Measurements from ENCODE around the gene SP140L. TPM values are rescaled to one million over a fixed set of nuclear protein-coding genes. Genes with fewer than 3 reads are reported as not detected.
"Not testable (repeated sequence)": the region's sequence is repeated elsewhere in the genome, so short reads cannot be mapped to it uniquely, and the experiment has no call there.

SP140L gene
- polyA plus RNA-seq (ENCODE audit: insufficient read length in 4 of 4): 10 to 100 TPM in 2 of 4 donors, 1 to 10 TPM in 2; 8.4 to 14.1 (median 11.4) TPM

DNA sequence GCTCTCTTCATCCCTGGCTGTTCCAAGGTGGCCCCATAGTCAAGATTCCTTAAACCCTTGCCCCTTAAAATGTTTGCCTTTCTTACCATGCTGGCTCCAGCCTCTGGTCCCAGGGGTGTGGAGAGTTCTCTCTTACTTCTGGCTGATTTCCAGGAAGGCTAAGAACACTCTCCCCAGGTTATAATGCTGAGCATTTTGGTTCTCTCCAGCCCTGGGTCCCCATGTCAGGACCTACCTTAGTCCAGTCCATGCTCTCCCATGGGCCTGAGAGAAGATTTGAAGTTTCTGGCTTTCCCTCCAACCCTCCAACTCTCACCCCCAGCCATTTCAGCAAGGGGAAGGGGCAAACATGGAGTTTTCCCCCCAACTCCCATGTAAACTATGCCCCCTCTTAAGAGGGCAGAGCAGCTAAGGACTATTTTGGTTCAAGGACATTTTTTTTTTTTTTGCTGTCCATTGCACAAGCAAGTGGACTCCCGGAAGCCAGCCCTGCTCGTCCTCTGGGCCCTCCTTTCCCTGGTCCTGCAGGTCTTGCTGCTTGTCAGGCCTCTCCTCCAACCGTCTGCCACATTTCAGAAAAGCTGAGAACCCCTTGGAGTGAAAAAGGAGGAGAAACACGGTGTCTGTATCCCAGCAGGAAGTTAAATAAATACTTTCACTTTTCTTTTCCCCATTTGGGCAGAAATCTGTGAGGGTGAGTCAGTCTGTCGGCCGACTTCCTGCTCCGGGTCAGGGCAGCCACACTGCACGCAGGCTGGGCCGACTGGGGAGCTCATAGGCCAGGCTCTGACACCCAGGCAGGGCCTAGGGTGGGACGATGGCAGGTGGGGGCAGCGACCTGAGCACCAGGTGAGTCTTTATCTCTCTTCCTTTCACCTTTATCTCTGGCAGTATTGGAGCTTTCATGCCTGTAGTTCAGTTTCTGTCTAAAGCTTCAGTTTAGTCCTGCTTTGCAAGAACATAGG is at the start of gene SP140L:
Gene SP140L, plus strand, starts transcription at position 741 of the 965 bp plus-strand sequence. Its CDS starts 77 bp downstream, at position 818.
- DNase-seq (ENCODE audit: low read depth in 4 of 4, low spot score in 3 of 4): peak in 2 of 4 donors; percentile 10 to 36

DNA sequence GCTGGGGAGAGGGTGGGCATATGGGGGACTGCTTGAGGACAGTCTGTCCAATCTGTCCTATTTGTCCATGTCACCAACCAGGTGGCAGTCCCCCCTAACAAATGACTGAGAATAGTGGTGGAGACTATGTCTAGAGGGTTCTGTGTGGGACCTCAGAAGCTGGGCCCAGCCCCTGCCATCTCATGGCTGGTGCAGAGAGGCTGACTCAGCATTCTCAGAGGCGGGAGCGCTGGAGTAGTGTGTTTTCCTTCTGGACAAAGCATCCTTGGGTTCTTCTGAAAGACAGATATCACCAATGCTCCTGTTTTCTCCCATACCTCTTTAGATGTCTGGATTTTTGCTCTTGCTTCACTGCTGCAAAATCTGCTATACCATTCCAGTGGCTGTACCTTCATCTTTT is 44.1 kb upstream of the SP140L start:
- no peak for DNase-seq (ENCODE audit: low read depth in 4 of 4, low spot score in 3 of 4)

DNA sequence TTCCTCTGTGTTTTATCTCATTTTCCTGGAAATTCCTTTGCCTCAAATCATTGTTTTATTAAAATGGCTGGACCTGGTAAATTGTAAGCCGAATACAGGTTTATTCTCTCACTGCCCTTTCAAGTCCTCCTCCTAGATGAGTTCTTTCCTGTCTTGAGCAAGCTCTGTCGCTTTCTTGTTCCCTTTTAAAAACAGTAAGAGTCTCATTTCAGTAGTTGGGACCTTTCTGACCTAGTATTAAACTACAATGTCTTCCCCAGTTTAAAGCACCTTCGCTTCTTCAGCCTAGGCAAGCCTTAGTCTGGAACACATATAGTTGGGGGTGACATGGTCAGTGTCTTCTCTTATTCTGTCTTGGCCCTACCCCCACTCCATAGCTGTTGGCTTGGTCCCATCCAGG is 40.9 kb upstream of the SP140L start:
- DNase-seq (ENCODE audit: low read depth in 4 of 4, low spot score in 3 of 4): no peak

DNA sequence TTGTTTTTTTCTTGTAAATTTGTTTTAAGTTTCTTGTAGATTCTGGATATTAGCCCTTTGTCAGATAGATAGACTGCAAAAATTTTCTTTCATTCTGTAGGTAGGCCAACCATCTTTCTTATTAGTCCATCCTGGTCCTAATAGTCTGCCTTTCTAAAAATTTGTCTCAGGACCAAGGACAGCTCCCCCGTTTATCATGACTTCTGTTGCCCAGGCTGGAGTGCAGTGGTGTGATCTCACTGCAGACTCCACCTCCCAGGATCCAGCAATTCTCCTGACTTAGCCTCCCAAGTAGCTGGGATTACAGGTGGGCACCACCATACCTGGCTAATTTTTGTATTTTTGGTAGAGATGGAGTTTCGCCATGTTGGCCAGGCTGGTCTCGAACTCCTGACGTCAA is 37.7 kb upstream of the SP140L start:
- DNase-seq (ENCODE audit: low read depth in 4 of 4, low spot score in 3 of 4): not testable (repeated sequence)

DNA sequence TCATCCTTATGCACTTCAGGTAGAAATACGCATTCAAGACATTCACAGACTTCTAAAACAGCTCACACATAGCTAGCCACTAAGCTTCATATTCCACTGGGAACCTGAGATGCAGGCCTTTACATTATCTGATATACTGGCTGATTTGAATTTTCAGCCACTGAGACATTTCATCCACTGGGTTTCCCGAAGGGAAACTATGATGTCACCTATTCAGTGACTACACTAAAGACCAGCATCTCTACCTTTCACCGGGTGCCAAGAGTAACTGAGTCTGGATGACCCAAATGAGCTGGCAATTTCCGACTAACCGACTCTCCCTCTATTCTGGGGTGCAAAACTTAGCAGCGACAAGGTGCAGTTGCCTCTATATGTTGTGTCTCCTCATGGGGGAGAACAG is 31.8 kb upstream of the SP140L start:
- DNase-seq (ENCODE audit: low read depth in 4 of 4, low spot score in 3 of 4): no peak

DNA sequence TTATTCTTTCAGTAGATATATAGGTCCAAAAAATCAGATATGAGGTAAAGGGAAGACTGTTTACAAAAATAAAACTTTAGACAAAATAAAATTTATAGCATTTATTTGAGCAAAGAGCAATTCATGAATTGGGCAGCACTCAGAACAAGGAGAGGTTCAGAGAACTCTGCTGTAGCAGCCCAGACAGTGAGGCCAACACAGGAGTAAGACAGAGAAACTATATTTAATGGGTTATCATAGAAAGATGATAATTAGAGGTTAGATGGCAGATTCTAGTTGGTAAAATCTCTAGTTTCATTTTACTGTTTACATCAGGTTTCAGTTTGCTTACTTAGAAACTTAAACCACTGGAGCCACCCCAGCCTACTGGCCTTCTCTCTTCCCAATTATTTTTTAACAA is 30.1 kb upstream of the SP140L start:
- no peak for DNase-seq (ENCODE audit: low read depth in 4 of 4, low spot score in 3 of 4)

DNA sequence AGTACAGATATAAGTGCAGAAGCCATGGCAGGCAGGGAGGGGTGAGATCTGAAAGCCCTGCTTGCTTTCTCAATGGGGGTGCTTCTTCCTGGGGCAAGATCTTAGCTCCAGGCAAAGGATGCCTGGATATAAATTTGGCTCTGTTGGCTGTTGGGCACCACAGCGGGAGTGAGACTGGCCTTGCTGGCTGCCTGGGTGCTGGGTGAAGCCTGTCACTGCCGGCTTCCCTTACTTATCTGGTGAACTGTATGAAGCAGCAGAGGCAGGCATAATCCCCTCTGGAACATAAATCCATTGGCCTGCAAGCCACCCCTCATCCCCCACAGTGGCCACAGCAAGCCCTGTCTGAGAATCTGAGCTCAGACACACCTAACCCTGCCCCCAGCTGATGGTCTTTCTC is 27.4 kb upstream of the SP140L start:
- DNase-seq (ENCODE audit: low read depth in 4 of 4, low spot score in 3 of 4): no peak

DNA sequence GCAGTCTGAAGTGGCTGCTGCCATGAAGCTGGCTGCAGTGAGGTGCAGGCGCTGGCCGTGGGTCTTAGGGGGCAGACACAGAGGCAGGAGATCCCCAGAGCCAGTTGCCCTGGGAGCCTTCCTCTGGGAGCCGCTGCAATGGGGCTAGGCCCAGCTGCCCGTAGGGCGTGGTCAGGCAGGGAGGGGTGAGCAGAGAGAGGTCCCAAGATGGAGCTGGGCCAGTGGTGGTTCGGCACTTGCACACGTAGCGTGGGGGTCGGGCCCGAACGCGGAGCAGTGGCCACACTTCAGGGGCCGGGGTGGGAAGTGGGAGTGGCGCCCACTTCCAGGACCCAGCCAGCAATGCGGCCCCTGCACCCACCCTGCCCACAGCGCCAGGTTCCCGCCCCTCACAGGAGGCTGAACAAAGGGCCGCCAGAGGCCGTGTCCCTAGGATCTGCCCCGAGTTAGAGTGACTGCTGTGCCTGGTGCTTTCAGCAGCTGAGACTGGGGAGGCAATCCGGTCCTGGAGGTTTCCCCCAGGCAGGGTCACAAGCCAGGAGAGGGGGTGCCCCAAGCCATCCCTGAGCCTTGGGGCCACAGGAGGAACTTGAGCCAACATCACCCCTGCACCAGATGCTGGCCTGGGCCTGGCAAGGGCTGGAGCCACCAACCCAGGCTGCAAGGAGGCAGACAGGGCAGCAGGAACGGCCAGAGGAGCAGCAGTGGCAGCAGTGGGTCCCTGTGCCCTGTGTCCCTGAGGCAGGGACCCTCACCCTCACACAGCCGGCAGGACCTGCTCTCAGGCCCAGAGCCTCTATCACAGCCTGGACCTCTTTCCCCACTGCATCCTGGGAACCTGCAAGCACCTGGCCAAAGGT is 21.3 kb upstream of the SP140L start:
- no peak for DNase-seq (ENCODE audit: low read depth in 4 of 4, low spot score in 3 of 4)

DNA sequence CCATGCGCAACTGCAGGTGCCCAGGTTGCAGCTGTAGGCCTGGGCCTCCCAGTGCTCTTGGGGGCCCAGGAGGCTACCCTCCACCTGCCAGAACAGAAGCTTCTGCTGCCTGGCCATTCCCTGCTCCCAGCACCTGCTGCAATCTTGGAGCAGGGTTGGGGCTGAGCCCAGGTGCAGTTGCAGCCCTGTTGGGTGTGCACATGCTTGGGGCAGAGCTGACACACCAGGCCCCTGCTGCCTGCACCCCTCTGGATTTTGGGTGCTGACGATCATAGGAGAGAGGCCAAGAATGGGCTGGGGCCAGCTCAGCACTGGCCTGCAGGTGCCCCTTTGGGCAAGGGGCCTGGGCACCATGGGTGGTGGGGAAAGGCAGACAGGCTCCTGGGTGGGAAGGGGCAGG is 20.5 kb upstream of the SP140L start:
- DNase-seq (ENCODE audit: low read depth in 4 of 4, low spot score in 3 of 4): no peak

DNA sequence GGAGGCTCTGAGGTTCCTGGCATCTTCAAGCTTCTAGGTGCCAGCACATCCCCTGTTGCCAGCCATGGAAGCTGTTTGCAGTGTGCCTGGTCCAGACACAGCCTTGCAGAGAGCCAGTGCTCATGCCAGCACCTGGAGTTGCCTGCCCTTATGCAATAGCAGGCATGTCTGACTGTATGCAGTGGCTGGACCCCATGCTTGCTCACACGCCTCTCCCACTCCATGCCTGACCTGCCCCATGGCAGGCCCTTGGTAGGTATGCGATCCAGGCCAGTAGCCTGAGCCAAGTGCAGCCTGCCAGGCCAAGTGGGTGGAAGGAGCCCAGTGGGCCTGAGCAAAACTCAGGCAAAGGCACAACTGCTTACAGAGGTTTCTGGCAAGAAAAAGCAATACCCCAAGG is 19.5 kb upstream of the SP140L start:
- no peak for DNase-seq (ENCODE audit: low read depth in 4 of 4, low spot score in 3 of 4)

DNA sequence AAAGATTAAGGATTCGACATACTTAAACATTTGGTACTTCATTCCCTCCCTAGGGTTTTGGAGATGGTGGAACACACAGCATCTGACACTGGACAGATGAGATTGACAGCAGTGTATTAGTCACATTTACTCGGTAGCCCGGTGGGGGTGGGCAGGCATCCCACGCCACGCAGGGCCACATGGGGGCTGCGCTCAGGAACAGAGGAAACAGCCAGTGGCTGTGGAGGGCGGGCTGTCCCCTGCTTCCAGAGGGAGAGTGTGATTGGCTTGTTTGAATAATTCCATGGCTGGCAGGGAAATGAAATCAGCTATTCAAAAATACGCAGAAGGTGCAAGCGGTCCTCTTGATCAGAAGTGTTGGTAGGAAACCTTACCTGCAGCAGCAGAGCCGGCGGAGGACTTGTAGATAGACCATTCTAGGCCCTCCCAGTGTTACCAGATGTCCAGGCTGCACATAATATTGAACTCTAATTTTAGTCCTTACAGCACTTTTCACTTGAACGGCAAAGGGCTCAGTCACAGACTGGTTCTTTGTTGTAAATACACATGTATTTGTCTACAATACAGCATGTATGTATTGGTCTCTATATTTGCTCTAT is 18.5 kb upstream of the SP140L start:
- DNase-seq (ENCODE audit: low read depth in 4 of 4, low spot score in 3 of 4): no peak

DNA sequence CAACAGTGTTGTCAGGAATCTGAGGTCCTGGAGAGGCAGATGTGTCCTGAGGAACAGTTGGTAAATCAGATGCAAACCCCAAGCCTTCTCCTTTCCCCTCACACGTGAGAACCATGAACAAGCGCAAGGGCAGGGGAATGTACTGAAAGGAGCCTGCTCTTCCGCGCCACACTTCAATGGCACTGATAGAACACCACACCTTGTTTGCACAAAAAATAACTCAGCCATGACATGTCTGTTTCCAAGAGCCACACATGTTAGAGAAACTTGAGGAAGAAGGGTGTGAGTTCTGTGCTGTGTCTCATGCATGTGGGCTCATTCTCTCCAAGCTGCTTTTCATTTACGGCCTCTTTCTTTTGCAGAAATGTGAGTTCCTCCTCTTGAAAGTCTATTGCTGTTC is 16.2 kb upstream of the SP140L start:
- not testable (repeated sequence) for DNase-seq (ENCODE audit: low read depth in 4 of 4, low spot score in 3 of 4)

DNA sequence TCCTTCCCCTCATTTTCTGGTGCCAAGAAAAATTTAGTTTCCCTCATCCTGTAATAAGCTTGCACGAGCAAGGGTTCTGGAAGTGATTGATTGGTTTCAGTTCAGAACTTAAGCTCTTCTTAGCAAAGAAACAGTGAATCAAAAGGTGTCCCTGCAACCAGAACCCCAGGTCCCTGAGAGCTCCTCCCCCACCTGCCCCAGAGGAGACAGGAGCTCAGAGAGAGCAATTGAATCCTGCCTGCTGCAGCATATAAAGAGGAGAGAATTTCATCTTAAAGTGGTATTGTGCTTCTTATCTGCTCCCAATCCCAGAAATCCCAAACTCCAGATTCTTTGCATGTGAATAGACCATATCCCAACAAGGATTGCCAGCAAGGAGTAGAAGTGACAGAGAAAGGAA is 15.4 kb upstream of the SP140L start:
- not testable (repeated sequence) for DNase-seq (ENCODE audit: low read depth in 4 of 4, low spot score in 3 of 4)

DNA sequence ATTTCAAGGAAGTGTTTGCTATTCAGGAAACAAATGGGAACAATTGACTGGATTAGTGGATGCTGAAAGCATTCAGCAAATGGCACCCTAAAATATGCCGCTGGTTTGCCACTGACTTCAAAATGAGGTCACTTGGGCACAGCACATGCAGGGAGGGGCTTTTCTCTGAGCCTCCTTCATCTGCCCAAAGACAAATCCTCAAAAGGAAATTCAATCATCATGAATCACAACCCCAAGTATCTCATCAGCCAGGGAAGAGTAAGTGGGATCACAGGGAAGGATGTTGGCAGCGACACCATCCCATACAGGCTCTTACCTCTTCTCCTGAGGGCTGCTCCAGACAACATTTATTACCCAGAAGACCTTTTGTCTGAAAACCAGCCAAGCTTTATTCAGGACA is 14.4 kb upstream of the SP140L start:
- no peak for DNase-seq (ENCODE audit: low read depth in 4 of 4, low spot score in 3 of 4)

DNA sequence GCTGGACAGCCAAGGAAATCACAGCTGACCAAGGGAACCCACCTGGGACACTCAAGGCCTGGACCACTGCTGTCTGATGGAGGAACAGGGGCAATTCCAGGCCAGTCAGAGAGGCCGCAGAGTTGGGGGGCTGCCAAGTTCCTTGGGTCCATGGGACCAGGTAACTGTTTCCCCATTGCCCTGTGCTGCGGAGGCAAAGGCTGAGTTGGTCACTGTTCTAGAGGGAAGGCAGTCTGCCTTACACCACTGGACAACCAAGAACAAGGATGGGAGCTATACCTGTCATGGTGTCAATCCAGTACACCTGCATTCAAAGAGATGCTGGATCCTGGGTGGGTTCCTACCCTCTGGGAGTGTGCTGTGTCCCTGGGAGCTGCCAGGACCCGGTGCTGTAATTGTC is 9.6 kb upstream of the SP140L start:
- no peak for DNase-seq (ENCODE audit: low read depth in 4 of 4, low spot score in 3 of 4)

DNA sequence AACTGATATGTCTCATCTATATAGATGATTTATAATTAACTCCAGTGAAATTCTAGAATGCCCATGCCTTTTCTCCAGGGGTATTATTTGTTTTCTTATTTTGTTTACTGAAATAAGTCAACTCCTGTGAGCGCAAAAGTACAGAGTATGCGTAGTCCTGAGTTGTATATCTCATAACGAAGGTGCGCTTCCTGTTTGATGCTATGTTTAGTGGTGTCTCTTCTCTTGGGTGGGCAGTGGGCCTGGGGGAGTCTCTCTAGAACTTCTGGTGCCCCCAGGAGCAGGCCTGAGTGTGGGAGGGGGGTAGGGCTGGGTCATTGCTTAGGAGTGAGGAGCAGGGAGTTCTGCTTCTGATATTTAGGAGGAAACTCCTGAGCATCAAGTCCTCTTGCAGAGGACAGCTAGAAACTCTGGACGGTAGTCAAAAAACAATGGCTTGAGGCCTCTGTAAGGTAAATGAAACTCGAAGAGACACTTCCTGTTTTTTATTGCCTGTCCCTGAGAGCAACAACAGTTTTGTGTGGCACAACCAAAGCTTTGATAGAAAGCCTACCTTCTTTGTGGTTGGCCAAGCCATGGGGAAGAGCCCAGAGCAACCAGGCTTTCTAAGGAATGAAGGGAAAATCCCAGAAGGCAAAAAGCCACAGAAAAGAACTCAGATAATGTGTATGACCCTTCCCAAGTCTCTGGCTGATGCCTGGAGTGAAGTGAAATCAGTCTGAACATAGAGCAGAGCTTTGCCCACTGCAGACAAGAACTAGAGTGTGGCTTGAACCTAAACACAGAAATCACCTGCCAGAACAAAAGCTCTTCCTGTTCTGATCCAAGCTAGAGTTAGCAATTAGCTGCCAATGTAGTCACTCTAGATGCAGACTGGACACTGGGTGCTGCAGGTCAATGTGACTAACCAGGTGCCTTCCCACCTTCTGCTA is 8.5 kb upstream of the SP140L start:
- no peak for DNase-seq (ENCODE audit: low read depth in 4 of 4, low spot score in 3 of 4)

DNA sequence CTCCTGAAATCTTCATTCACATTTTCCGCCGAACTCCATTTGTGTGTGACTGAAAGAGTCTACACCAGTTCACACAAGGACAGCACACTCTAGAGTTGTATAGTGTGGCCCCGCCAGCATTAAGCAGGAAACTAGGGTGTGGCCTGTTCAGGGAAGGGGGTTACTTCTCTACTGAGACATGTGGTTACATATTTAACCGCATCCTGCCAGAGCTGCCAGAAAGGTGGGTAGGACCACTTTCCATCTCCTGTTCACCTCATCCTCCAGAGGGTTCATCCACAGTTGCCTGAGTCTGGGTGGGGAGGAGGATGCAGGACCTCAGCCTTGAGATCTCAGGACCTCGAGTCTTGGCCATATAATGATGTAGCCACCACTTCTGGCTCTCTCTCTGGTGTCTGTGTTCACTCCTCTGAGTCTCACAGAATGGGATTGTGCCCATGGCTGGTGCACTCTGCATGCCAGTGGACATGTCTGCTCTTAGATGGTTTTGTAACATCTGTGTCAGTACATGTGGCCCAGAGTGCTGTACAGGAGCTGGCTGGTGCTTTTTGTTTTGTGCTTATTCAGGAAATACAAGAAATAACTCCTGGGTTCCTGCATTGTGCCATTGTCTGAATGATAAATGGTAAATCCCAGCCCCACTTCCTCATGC is 7.7 kb upstream of the SP140L start:
- DNase-seq (ENCODE audit: low read depth in 4 of 4, low spot score in 3 of 4): no peak

DNA sequence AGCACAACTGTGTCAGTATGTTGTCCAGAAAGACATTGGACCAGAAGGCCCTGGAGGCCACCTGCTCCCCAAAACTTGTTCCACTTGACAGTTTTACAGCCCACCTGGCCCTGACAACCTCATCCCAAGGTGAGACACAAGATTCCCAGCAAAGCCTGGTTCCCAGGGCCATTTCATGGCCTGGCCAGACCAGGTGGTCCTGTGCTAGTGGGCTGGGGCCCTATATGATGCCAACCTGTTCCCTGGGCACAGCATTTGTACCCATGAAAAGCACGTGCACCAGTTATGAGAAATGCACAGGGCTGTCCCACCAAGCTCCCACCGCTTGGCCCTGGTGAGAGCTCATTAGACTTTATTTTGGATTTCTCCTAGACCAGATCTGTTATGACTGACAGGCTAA is 6.0 kb upstream of the SP140L start:
- no peak for DNase-seq (ENCODE audit: low read depth in 4 of 4, low spot score in 3 of 4)

DNA sequence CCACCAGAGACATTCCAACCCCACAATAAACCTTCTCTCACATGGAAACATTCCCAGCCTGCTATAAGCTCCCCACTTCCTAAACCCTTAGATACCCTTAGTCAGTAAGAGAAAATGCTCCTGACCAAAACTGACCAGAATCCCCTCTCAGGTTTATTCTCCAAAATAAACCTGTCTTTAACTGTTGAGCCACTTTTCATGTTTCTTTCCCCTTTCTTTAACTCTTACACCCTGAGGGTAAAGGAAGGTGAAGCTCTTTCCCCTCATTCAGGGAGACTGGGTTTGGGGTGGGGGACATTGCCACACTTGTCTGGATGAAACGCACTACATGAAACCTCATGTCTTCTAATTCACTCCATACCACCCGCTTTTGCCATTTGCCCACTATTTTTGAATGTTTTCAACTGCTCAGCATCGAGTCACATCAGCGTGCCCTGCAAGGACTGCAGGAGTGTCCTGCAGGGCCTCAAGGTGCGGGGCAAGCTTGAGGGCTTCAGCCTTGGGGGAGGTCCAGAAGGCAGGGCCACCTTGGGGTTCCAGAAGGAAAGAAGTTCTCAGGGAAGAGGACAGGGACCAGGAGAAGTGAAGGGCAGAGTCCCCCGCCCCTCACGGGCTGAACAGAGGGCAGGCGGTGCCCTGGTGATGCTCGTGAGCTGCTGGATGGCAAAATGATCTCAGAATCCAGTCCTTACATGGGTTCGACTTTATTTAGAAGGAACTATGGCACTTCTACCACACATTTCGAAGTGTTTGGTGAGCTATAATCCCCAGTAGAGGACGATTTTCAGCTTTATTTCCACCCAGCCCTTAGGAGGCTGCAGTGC is 4.2 kb upstream of the SP140L start:
- no peak for DNase-seq (ENCODE audit: low read depth in 4 of 4, low spot score in 3 of 4)

All from left renal pelvis (tissue), 4 donors.